ENCODE data around the gene C16orf89. TPM values are rescaled to one million over a fixed set of nuclear protein-coding genes. Genes with fewer than 3 reads are reported as not detected.

C16orf89 gene
- total and polyA plus RNA-seq, 10 of the 15 experiments (the other 5 are each of a cell fraction or from before 2014, with no cell fraction given), result not detected

- POLR2A ChIA-PET, result interaction anchor here (0.6 kb wide), 2 partner anchors 487 to 1972 kb away, joined by 3 read pairs; no protein-coding TSS in a partner anchor
- no peak for FAIRE-seq
Observed at GRCh38 chr16:5001571-5001970, 64.2 kb downstream of the C16orf89 start.

GRCh38 chr16:5000573-5001001, 65.2 kb downstream of the C16orf89 start:
- ATAC-seq (no peak), FAIRE-seq (no peak), DNase-seq (ENCODE audit: low read depth, low spot score) (no peak)
- 59% methylated on average over 19 of the region's 19 CpGs for WGBS (ENCODE audit: insufficient coverage, insufficient replicate concordance, low lambda C conversion rate, missing lambda C conversion rate)
- no peak overlapping the region for H3K9ac ChIP-seq (ENCODE audit: control insufficient read depth, insufficient read depth, low read length)
- no peak overlapping the region for H3K4me2 ChIP-seq (ENCODE audit: control insufficient read depth, insufficient read depth)
- H3K79me2 ChIP-seq (ENCODE audit: control insufficient read depth, insufficient read depth, low read length), result no peaks in the 10 kb centered on the region
- ChIA-PET SMC1A (ENCODE audit: uncharacterized antibody, unreplicated experiment) (no interaction called here), RAD21 (ENCODE audit: unreplicated experiment) (no interaction called here), POLR2A (no interaction called here), CTCF (no interaction called here)
- no peaks in the 10 kb centered on the region for H3K9me3 ChIP-seq (replicated peaks; ENCODE audit: control insufficient read depth, insufficient read depth, low read length)
- no TSS peak for BruUV-seq (replicated peaks)
- intact Hi-C loops (cut with micrococcal nuclease; ENCODE audit: unreplicated experiment) (no loop called here), in situ Hi-C loops (cut with MboI) (no loop called here)
- H3K4me1 ChIP-seq (ENCODE audit: control insufficient read depth, insufficient read depth, low read length), result no peaks in the 10 kb centered on the region
- H3K36me3 ChIP-seq (ENCODE audit: control insufficient read depth in 2 of 2, insufficient read depth in 2 of 2, low read length in 1 of 2), result no peaks in the 10 kb centered on the region
- no peak overlapping the region for H3K27ac ChIP-seq (ENCODE audit: control insufficient read depth, insufficient read depth)
- no peak overlapping the region for H2AFZ ChIP-seq (ENCODE audit: control insufficient read depth, low read depth, low read length)
- H4K20me1 ChIP-seq (ENCODE audit: control insufficient read depth, insufficient read depth), result no peaks in the 10 kb centered on the region
- H3K27me3 ChIP-seq (replicated peaks in 1 of 2; ENCODE audit: control insufficient read depth in 2 of 2, insufficient read depth in 2 of 2, low read length in 1 of 2), result peaks cover 0 to 2% of the 10 kb centered on the region in 2 experiments; a peak in 1 of 4 replicates
- H3K4me3 ChIP-seq, result no peak overlapping the region
- TF ChIP-seq ETV6 (conservative IDR thresholded peaks at IDR 0.05 in 1 of 2, IDR thresholded peaks at IDR 0.05 in 1 of 2; ENCODE audit: borderline replicate concordance in 1 of 2, low read depth in 1 of 2) (no peak), ZBTB40 (IDR thresholded peaks at IDR 0.05; ENCODE audit: borderline replicate concordance) (no peak), KLF5 (IDR thresholded peaks at IDR 0.05; ENCODE audit: partially characterized antibody) (no peak), TCF12 (IDR thresholded peaks at IDR 0.05; ENCODE audit: low read depth, low read length) (no peak), SPI1 (IDR thresholded peaks at IDR 0.05; ENCODE audit: borderline replicate concordance, insufficient read depth, low read depth, low read length) (no peak), STAT3 (IDR thresholded peaks at IDR 0.05; ENCODE audit: low read depth, low read length) (no peak), POLR2A (IDR thresholded peaks at IDR 0.05; ENCODE audit: low read depth, low read length) (no peak)

More at GRCh38 chr16:5001571-5001970, 64.2 kb downstream of the C16orf89 start:
- DNase-seq (ENCODE audit: low read depth, low spot score) (no peak), ATAC-seq (no peak)
- in situ Hi-C loops (cut with MboI), result no loop called here
- H3K4me2 ChIP-seq (ENCODE audit: control insufficient read depth, insufficient read depth), result no peak overlapping the region
- intact Hi-C loops (cut with micrococcal nuclease; ENCODE audit: unreplicated experiment), result no loop called here
- 27% methylated on average over 7 of the region's 7 CpGs for WGBS (ENCODE audit: insufficient coverage, insufficient replicate concordance, low lambda C conversion rate, missing lambda C conversion rate)
- ChIA-PET CTCF (interaction anchor here (0.6 to 0.7 kb wide), 3 partner anchors 63 to 571 kb away, joined by 3 read pairs; no protein-coding TSS in a partner anchor), SMC1A (ENCODE audit: uncharacterized antibody, unreplicated experiment) (no interaction called here), RAD21 (ENCODE audit: unreplicated experiment) (no interaction called here)
- H3K27me3 ChIP-seq (replicated peaks in 1 of 2; ENCODE audit: control insufficient read depth in 2 of 2, insufficient read depth in 2 of 2, low read length in 1 of 2), result no peaks in the 10 kb centered on the region
- no peak for TF ChIP-seq CBX5 (IDR thresholded peaks at IDR 0.05; ENCODE audit: low read depth)
- TF ChIP-seq SUZ12 (IDR thresholded peaks at IDR 0.05; ENCODE audit: unreplicated experiment), result no peak
- TF ChIP-seq SRF (IDR thresholded peaks at IDR 0.05; ENCODE audit: low read depth in 2 of 2, low read length in 2 of 2), result no peak
- TF ChIP-seq ESRRA (IDR thresholded peaks at IDR 0.05; ENCODE audit: low read length), result no peak
- TF ChIP-seq RELA (IDR thresholded peaks at IDR 0.05; ENCODE audit: borderline replicate concordance, partially characterized antibody), result no peak
- no peak for TF ChIP-seq SMARCA5 (IDR thresholded peaks at IDR 0.05)
- no peak for TF ChIP-seq FOS (IDR thresholded peaks at IDR 0.05; ENCODE audit: borderline replicate concordance, extremely low read depth, insufficient read length)
- TF ChIP-seq PBX3 (IDR thresholded peaks at IDR 0.05; ENCODE audit: insufficient replicate concordance, low read depth, low read length), result no peak
- no peak overlapping the region for H3K27ac ChIP-seq (ENCODE audit: control insufficient read depth, insufficient read depth)
- H3K9me3 ChIP-seq (replicated peaks; ENCODE audit: control insufficient read depth, insufficient read depth, low read length), result no peaks in the 10 kb centered on the region
- H3K4me3 ChIP-seq, result no peak overlapping the region
- no peaks in the 10 kb centered on the region for H3K4me1 ChIP-seq (ENCODE audit: control insufficient read depth, insufficient read depth, low read length)
- no peaks in the 10 kb centered on the region for H3K79me2 ChIP-seq (ENCODE audit: control insufficient read depth, insufficient read depth, low read length)
- H2AFZ ChIP-seq (ENCODE audit: control insufficient read depth, low read depth, low read length), result no peak overlapping the region
- no peaks in the 10 kb centered on the region for H3K36me3 ChIP-seq (ENCODE audit: control insufficient read depth in 2 of 2, insufficient read depth in 2 of 2, low read length in 1 of 2)
- H3K9ac ChIP-seq (ENCODE audit: control insufficient read depth, insufficient read depth, low read length), result no peak overlapping the region
- BruUV-seq (replicated peaks), result no TSS peak
- no peaks in the 10 kb centered on the region for H4K20me1 ChIP-seq (ENCODE audit: control insufficient read depth, insufficient read depth)

All from GM12878 (cell line).